Measurements from ENCODE around the gene TIMM17B. TPM values are rescaled to one million over a fixed set of nuclear protein-coding genes. Genes with fewer than 3 reads are reported as not detected.

Gene TIMM17B
- total and polyA plus RNA-seq, 2 of the 8 experiments (the other 6 are each of a cell fraction or from before 2014, with no cell fraction given): 77.8 to 246 TPM

DNA sequence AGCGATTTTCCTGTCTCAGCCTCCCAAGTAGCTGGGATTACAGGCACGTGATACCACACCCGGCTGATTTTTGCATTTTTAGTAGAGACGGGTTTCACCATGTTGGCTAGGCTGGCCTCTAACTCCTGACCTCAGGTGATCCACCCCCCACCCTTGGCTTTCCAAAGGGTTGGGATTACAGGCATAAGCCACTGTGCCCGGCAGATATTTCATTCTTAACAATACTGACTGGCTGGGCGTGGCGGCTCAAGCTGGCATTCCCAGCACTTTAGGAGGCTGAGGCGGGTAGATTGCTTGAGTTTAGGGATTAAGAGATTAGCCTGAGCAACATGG, 1.5 kb upstream of the TIMM17B start:
- Histone ChIP-seq H3K14ac (ENCODE audit: insufficient read length) (no peak overlapping the region), H3K79me1 (ENCODE audit: low read depth, low read length) (no peaks in the 10 kb centered on the region; the same call in 1 of the 2 replicates), H3K79me2 (ENCODE audit: control insufficient read depth in 1 of 2, insufficient read depth in 2 of 2, low read length in 2 of 2) (peaks cover 0 to 24% of the 10 kb centered on the region in 2 experiments; a peak in 2 of 4 replicates), H3K4ac (replicated peaks; ENCODE audit: insufficient read length, low read depth, low read length) (no peak overlapping the region), H2BK20ac (ENCODE audit: low read length) (no peak overlapping the region), H3K56ac (replicated peaks; ENCODE audit: insufficient read length, low read depth, low read length) (no peak overlapping the region), H3K9me3 (ENCODE audit: insufficient read depth in 2 of 2, low read depth in 1 of 2, low read length in 1 of 2) (no peaks in the 10 kb centered on the region), H3K27me3 (replicated peaks in 1 of 4; ENCODE audit: control insufficient read depth in 3 of 4, extremely low read depth in 1 of 4, insufficient read depth in 3 of 4, low read length in 3 of 4) (no peaks in the 10 kb centered on the region), H3K27ac (ENCODE audit: low read depth, low read length) (no peak overlapping the region), H4K20me1 (replicated peaks in 1 of 2; ENCODE audit: control insufficient read depth in 1 of 2, insufficient read depth in 2 of 2, low read length in 2 of 2) (peaks cover 7 to 8% of the 10 kb centered on the region in 2 experiments), H3K23me2 (ENCODE audit: low read depth, low read length) (peaks cover 5% of the 10 kb centered on the region), H4K91ac (replicated peaks; ENCODE audit: insufficient read length, low read length) (no peak overlapping the region), H2AK5ac (ENCODE audit: low read depth, low read length) (no peak overlapping the region), H2BK12ac (ENCODE audit: low read depth, low read length) (no peak overlapping the region), H3K4me2 (ENCODE audit: insufficient read depth in 1 of 2, low read depth in 2 of 2, low read length in 2 of 2) (peak overlapping the region in 1 of 2 experiments; percentile 94; a peak in 1 of 4 replicates), H3K36me3 (ENCODE audit: control insufficient read depth in 2 of 4, insufficient read depth in 4 of 4, low read length in 3 of 4) (peaks cover 6 to 22% (median 16%) of the 10 kb centered on the region in 4 experiments; a peak in 6 of 8 replicates), H3K4me1 (replicated peaks in 1 of 4; ENCODE audit: control insufficient read depth in 3 of 4, insufficient read depth in 4 of 4, low read length in 3 of 4) (peaks cover 0 to 3% (median 2%) of the 10 kb centered on the region in 4 experiments; a peak in 3 of 7 replicates), H2AFZ (ENCODE audit: low read length) (no peak overlapping the region), H2BK15ac (ENCODE audit: low read length) (no peak overlapping the region), H3K9ac (replicated peaks in 1 of 4; ENCODE audit: extremely low read depth in 1 of 4, low read depth in 3 of 4, low read length in 3 of 4) (no peak overlapping the region), H2BK120ac (replicated peaks; ENCODE audit: low read depth, low read length) (no peak overlapping the region), H3K18ac (ENCODE audit: extremely low read depth, low read length) (no peak overlapping the region), H3K4me3 (ENCODE audit: extremely low read depth in 1 of 4, insufficient read depth in 2 of 4, low read depth in 3 of 4, low read length in 4 of 4) (no peak overlapping the region), H3K23ac (ENCODE audit: insufficient read length) (no peak overlapping the region), H2BK5ac (ENCODE audit: low read depth, low read length) (no peak overlapping the region), H4K8ac (ENCODE audit: extremely low read depth, insufficient read depth, low read length) (no peak overlapping the region), H4K5ac (ENCODE audit: insufficient read length, low read depth, low read length) (no peak overlapping the region)
- CTCF ChIA-PET (ENCODE audit: partially characterized antibody): interaction anchor here (0.7 to 1.4 kb wide), 2 partner anchors 57 to 93 kb away, joined by 3 read pairs; no protein-coding TSS in a partner anchor
- FAIRE-seq (no peak), DNase-seq (ENCODE audit: low read depth in 1 of 2, low spot score in 2 of 2) (no peak)
- no peak for TF ChIP-seq EP300 (IDR thresholded peaks at IDR 0.05; ENCODE audit: borderline replicate concordance in 1 of 2, low read depth in 2 of 2, low read length in 2 of 2)
- no peak for TF ChIP-seq CHD2 (IDR thresholded peaks at IDR 0.05; ENCODE audit: low read length)
- TF ChIP-seq, protein P1, sequence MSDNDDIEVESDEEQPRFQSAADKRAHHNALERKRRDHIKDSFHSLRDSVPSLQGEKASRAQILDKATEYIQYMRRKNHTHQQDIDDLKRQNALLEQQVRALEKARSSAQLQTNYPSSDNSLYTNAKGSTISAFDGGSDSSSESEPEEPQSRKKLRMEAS (IDR thresholded peaks at IDR 0.05): no peak
- TF ChIP-seq BACH1 (IDR thresholded peaks at IDR 0.05; ENCODE audit: low read length): no peak
- TF ChIP-seq SIN3A (conservative IDR thresholded peaks at IDR 0.05 in 1 of 2, IDR thresholded peaks at IDR 0.05 in 1 of 2; ENCODE audit: low read depth in 1 of 2, low read length in 2 of 2): no peak
- no peak for TF ChIP-seq JUN (IDR thresholded peaks at IDR 0.05; ENCODE audit: low read depth, low read length)
- no peak for TF ChIP-seq SP2 (IDR thresholded peaks at IDR 0.05; ENCODE audit: low read length)
- no peak for TF ChIP-seq SIRT6 (IDR thresholded peaks at IDR 0.05; ENCODE audit: low read length)
- no peak for TF ChIP-seq CBX8 (IDR thresholded peaks at IDR 0.05; ENCODE audit: borderline replicate concordance, low read depth, low read length)
- no peak for TF ChIP-seq TEAD4 (IDR thresholded peaks at IDR 0.05; ENCODE audit: low read depth, low read length)
- TF ChIP-seq TAF7 (optimal IDR thresholded peaks at IDR 0.05; ENCODE audit: borderline replicate concordance, low read depth, low read length): no peak
- WGBS, 2 experiments (ENCODE audit: extremely low coverage in 1 of 2, insufficient coverage in 1 of 2, insufficient read length in 1 of 2, insufficient replicate concordance in 2 of 2, low coverage in 1 of 2, low lambda C conversion rate in 2 of 2, missing lambda C conversion rate in 1 of 2): 98% methylated on average over 8 of the region's 8 CpGs; no CpG with 5 or more reads in 1 of the 2 experiments
- POLR2A ChIA-PET (ENCODE audit: partially characterized antibody): interaction anchor here (1.0 to 4.7 kb wide), 5 partner anchors 10 to 37 kb away, joined by 3 to 49 read pairs (median 9); partner anchors contain the start of gene SLC35A2
